GM23338 (cell line): ENCODE results near the gene VWA7. TPM values are rescaled to one million over a fixed set of nuclear protein-coding genes. Genes with fewer than 3 reads are reported as not detected.

ENCODE experiments used
- ATAC-seq: fragments of 200-7000 bp; cut with Tn5 transposase; 3 replicates; pipeline ENCODE4 v1.9.1; 2020
- DNase-seq: peaks from one replicate; pipeline ENCODE4 v3.0.0-alpha.2; 2015; ENCODE audit warnings: low spot score
- H2AFZ ChIP-seq: fragments of 200-600 bp; sonication (generic); 2 replicates; pipeline ENCODE4 v1.8.0; 2016; ENCODE audit warnings: antibody characterized with exemption, mild to moderate bottlenecking, moderate library complexity
- H3F3A ChIP-seq: fragments of 200-600 bp; sonication (generic); replicated peaks from 2 replicates; pipeline ENCODE4 v1.8.0; 2017; ENCODE audit warnings: antibody characterized with exemption, mixed run types, low read depth
- H3K27ac ChIP-seq: fragments of 200-600 bp; sonication (generic); 2 replicates; pipeline ENCODE4 v1.6.1; 2016; ENCODE audit warnings: low read depth
- H3K27me3 ChIP-seq: fragments of 200-600 bp; sonication (generic); 2 replicates; pipeline ENCODE4 v1.8.0; 2016; ENCODE audit warnings: mild to moderate bottlenecking, mixed run types, moderate library complexity; ENCODE audit not compliant: insufficient read depth
- H3K36me3 ChIP-seq: fragments of 200-600 bp; sonication (generic); 2 replicates; pipeline ENCODE4 v1.8.0; 2016; ENCODE audit warnings: mild to moderate bottlenecking; ENCODE audit not compliant: insufficient read depth
- H3K4me1 ChIP-seq: fragments of 200-600 bp; sonication (generic); 2 replicates; pipeline ENCODE4 v1.8.0; 2016; ENCODE audit warnings: mild to moderate bottlenecking, moderate library complexity; ENCODE audit not compliant: insufficient read depth
- H3K4me2 ChIP-seq: fragments of 200-600 bp; sonication (generic); 2 replicates; pipeline ENCODE4 v1.7.1; 2017; ENCODE audit warnings: mixed run types
- H3K4me3 ChIP-seq: fragments of 200-600 bp; sonication (generic); 2 replicates; pipeline ENCODE4 v1.6.1; 2016; ENCODE audit warnings: mixed run types
- H3K79me2 ChIP-seq: fragments of 200-600 bp; sonication (generic); replicated peaks from 2 replicates; pipeline ENCODE4 v1.8.0; 2017; ENCODE audit warnings: mild to moderate bottlenecking; ENCODE audit not compliant: insufficient read depth
- H3K9me2 ChIP-seq: fragments of 200-600 bp; sonication (generic); 2 replicates; pipeline ENCODE4 v1.8.0; 2017; ENCODE audit not compliant: insufficient read depth
- H4K20me1 ChIP-seq: fragments of 200-600 bp; sonication (generic); replicated peaks from 2 replicates; pipeline ENCODE4 v1.8.0; 2017; ENCODE audit warnings: mild to moderate bottlenecking; ENCODE audit not compliant: insufficient read depth
- H3K27ac Mint-ChIP-seq: 2 replicates; pipeline ENCODE4 v1.8.0; 2020; ENCODE audit warnings: inconsistent platforms, mild to moderate bottlenecking, moderate library complexity, mixed read lengths
- H3K27me3 Mint-ChIP-seq: 3 replicates; pipeline ENCODE4 v1.8.0; 2022; ENCODE audit warnings: low read depth, mild to moderate bottlenecking, moderate library complexity, mixed read lengths, inconsistent platforms; ENCODE audit not compliant: insufficient read depth, poor library complexity
- H3K36me3 Mint-ChIP-seq: 3 replicates; pipeline ENCODE4 v1.8.0; 2021; ENCODE audit warnings: low read depth, mild to moderate bottlenecking, inconsistent platforms, moderate library complexity, mixed read lengths
- H3K4me1 Mint-ChIP-seq: 3 replicates; pipeline ENCODE4 v1.8.0; 2020; ENCODE audit warnings: mild to moderate bottlenecking, inconsistent platforms, mixed read lengths
- H3K4me3 Mint-ChIP-seq: 3 replicates; pipeline ENCODE4 v1.8.0; 2021; ENCODE audit warnings: moderate library complexity, mild to moderate bottlenecking, inconsistent platforms, mixed read lengths
- H3K9me3 Mint-ChIP-seq: 3 replicates; pipeline ENCODE4 v1.8.0; 2020; ENCODE audit warnings: moderate library complexity, mild to moderate bottlenecking, inconsistent platforms, mixed read lengths
- CREB1 ChIP-seq: fragments of 250-450 bp; sonication (Bioruptor Pico); IDR thresholded peaks from 2 replicates; pipeline ENCODE4 v1.5.0; 2020; ENCODE audit warnings: low read depth, mild to moderate bottlenecking, moderate library complexity
- ETS1 ChIP-seq: IDR thresholded peaks from 2 replicates; pipeline ENCODE4 v1.6.1; 2016; ENCODE audit warnings: antibody characterized with exemption
- EZH2 ChIP-seq: fragments of 200-600 bp; sonication (generic); IDR thresholded peaks from one replicate; pipeline ENCODE4 v1.8.0; 2017; ENCODE audit warnings: antibody characterized with exemption, mild to moderate bottlenecking, low read depth; ENCODE audit not compliant: unreplicated experiment
- EZH2phosphoT487 ChIP-seq: fragments of 200-600 bp; sonication (generic); IDR thresholded peaks from one replicate; pipeline ENCODE4 v1.8.1; 2018; ENCODE audit warnings: antibody characterized with exemption; ENCODE audit not compliant: unreplicated experiment
- JUNB ChIP-seq: IDR thresholded peaks from one replicate; pipeline ENCODE4 v1.6.1; 2016; ENCODE audit warnings: antibody characterized with exemption; ENCODE audit not compliant: unreplicated experiment
- NANOG ChIP-seq: IDR thresholded peaks from 2 replicates; pipeline ENCODE4 v1.6.1; 2016; ENCODE audit warnings: antibody characterized with exemption, borderline replicate concordance
- POLR2AphosphoS5 ChIP-seq: IDR thresholded peaks from 2 replicates; pipeline ENCODE4 v1.6.1; 2016; ENCODE audit warnings: antibody characterized with exemption, low read depth
- REST ChIP-seq: IDR thresholded peaks from one replicate; pipeline ENCODE4 v1.6.1; 2018; ENCODE audit warnings: antibody characterized with exemption; ENCODE audit not compliant: unreplicated experiment
- STAT1 ChIP-seq: IDR thresholded peaks from one replicate; pipeline ENCODE4 v1.6.1; 2016; ENCODE audit warnings: antibody characterized with exemption; ENCODE audit not compliant: unreplicated experiment
- ZNF114 ChIP-seq: fragments of 250-450 bp; sonication (Bioruptor Pico); IDR thresholded peaks from 2 replicates; pipeline ENCODE4 v1.5.0; 2020; ENCODE audit warnings: mild to moderate bottlenecking, moderate library complexity
- ZNF331 ChIP-seq: fragments of 250-450 bp; sonication (Bioruptor Pico); IDR thresholded peaks from 2 replicates; pipeline ENCODE4 v1.5.0; 2020; ENCODE audit warnings: low read depth, mild to moderate bottlenecking, moderate library complexity
- polyA plus RNA-seq: library from polyadenylated mRNA; unstranded; fragments of >200 nt; fragmentation: Nextera tagmentation; extraction: Ambion mirVana; gene quantifications from 2 replicates; pipeline ENCODE4 v1.2.1, GENCODE V29; 2016
- total RNA-seq: library from RNA; depleted of rRNA; stranded (reverse); fragments of >200 nt; shearing (Covaris generic); gene quantifications from 2 replicates; pipeline ENCODE4 v1.2.3, GENCODE V29; 2014
- TF ChIP-seq, protein P1 (sequence below): fragments of 250-450 bp; sonication (Bioruptor Pico); IDR thresholded peaks from 2 replicates; pipeline ENCODE4 v1.5.0; 2020; ENCODE audit warnings: mild to moderate bottlenecking, moderate library complexity
- TF ChIP-seq, protein P2 (sequence below), 2 experiments: fragments of 200-600 bp in 1 of 2; sonication (generic) in 1 of 2; conservative IDR thresholded peaks; 2 replicates each; pipeline versions ENCODE4 v1.5.1 to v1.6.1; 2016 to 2017; ENCODE audit warnings: antibody characterized with exemption in 2 of 2, low read depth in 2 of 2, mild to moderate bottlenecking in 2 of 2, moderate library complexity in 1 of 2

Gene VWA7
- total and polyA plus RNA-seq, 2 experiments from 2014 or later = 0.07 to 0.36 TPM

- Mint-ChIP-seq H3K27me3 (peaks cover 15% of the 10 kb centered on the region), H3K36me3 (peaks cover 55% of the 10 kb centered on the region), H3K4me1 (peaks cover 9% of the 10 kb centered on the region), H3K9me3 (no peaks in the 10 kb centered on the region), H3K4me3 (peak overlapping the region; percentile 95), H3K27ac (0 out of 2 replicates have a peak overlapping the region, but pooled peaks have one; percentile 28)
- peak overlapping the region; percentile 91; the same call in 1 of the 2 replicates for H2AFZ ChIP-seq
- DNase-seq (peak; percentile 35), ATAC-seq (peak; percentile 12; the same call in 2 of the 3 replicates)
- H4K20me1 ChIP-seq = 0 out of 2 replicates have a peak, but pooled peaks cover 5% of the 10 kb centered on the region
- H3K4me2 ChIP-seq = peak overlapping the region; percentile 98
- peaks cover 16% of the 10 kb centered on the region for H3K36me3 ChIP-seq
- H3K4me3 ChIP-seq = peak overlapping the region; percentile 99
- no peak overlapping the region for H3K27ac ChIP-seq
- no peak for TF ChIP-seq ZNF331 (CRISPR knock-in tag)
- no peak for TF ChIP-seq EZH2
- no peak for TF ChIP-seq ZNF114 (CRISPR knock-in tag)
- TF ChIP-seq NANOG = no peak
- no peak for TF ChIP-seq CREB1 (CRISPR knock-in tag)
- TF ChIP-seq EZH2phosphoT487 = no peak
- no peak for TF ChIP-seq JUNB
- TF ChIP-seq, protein P1, sequence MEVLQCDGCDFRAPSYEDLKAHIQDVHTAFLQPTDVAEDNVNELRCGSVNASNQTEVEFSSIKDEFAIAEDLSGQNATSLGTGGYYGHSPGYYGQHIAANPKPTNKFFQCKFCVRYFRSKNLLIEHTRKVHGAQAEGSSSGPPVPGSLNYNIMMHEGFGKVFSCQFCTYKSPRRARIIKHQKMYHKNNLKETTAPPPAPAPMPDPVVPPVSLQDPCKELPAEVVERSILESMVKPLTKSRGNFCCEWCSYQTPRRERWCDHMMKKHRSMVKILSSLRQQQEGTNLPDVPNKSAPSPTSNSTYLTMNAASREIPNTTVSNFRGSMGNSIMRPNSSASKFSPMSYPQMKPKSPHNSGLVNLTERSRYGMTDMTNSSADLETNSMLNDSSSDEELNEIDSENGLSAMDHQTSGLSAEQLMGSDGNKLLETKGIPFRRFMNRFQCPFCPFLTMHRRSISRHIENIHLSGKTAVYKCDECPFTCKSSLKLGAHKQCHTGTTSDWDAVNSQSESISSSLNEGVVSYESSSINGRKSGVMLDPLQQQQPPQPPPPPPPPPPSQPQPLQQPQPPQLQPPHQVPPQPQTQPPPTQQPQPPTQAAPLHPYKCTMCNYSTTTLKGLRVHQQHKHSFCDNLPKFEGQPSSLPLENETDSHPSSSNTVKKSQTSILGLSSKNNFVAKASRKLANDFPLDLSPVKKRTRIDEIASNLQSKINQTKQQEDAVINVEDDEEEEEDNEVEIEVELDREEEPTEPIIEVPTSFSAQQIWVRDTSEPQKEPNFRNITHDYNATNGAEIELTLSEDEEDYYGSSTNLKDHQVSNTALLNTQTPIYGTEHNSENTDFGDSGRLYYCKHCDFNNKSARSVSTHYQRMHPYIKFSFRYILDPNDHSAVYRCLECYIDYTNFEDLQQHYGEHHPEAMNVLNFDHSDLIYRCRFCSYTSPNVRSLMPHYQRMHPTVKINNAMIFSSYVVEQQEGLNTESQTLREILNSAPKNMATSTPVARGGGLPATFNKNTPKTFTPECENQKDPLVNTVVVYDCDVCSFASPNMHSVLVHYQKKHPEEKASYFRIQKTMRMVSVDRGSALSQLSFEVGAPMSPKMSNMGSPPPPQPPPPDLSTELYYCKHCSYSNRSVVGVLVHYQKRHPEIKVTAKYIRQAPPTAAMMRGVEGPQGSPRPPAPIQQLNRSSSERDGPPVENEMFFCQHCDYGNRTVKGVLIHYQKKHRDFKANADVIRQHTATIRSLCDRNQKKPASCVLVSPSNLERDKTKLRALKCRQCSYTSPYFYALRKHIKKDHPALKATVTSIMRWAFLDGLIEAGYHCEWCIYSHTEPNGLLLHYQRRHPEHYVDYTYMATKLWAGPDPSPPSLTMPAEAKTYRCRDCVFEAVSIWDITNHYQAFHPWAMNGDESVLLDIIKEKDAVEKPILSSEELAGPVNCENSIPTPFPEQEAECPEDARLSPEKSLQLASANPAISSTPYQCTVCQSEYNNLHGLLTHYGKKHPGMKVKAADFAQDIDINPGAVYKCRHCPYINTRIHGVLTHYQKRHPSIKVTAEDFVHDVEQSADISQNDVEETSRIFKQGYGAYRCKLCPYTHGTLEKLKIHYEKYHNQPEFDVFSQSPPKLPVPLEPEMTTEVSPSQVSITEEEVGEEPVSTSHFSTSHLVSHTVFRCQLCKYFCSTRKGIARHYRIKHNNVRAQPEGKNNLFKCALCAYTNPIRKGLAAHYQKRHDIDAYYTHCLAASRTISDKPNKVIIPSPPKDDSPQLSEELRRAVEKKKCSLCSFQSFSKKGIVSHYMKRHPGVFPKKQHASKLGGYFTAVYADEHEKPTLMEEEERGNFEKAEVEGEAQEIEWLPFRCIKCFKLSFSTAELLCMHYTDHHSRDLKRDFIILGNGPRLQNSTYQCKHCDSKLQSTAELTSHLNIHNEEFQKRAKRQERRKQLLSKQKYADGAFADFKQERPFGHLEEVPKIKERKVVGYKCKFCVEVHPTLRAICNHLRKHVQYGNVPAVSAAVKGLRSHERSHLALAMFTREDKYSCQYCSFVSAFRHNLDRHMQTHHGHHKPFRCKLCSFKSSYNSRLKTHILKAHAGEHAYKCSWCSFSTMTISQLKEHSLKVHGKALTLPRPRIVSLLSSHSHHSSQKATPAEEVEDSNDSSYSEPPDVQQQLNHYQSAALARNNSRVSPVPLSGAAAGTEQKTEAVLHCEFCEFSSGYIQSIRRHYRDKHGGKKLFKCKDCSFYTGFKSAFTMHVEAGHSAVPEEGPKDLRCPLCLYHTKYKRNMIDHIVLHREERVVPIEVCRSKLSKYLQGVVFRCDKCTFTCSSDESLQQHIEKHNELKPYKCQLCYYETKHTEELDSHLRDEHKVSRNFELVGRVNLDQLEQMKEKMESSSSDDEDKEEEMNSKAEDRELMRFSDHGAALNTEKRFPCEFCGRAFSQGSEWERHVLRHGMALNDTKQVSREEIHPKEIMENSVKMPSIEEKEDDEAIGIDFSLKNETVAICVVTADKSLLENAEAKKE = no peak
- no peak for TF ChIP-seq REST
- TF ChIP-seq, protein P2, sequence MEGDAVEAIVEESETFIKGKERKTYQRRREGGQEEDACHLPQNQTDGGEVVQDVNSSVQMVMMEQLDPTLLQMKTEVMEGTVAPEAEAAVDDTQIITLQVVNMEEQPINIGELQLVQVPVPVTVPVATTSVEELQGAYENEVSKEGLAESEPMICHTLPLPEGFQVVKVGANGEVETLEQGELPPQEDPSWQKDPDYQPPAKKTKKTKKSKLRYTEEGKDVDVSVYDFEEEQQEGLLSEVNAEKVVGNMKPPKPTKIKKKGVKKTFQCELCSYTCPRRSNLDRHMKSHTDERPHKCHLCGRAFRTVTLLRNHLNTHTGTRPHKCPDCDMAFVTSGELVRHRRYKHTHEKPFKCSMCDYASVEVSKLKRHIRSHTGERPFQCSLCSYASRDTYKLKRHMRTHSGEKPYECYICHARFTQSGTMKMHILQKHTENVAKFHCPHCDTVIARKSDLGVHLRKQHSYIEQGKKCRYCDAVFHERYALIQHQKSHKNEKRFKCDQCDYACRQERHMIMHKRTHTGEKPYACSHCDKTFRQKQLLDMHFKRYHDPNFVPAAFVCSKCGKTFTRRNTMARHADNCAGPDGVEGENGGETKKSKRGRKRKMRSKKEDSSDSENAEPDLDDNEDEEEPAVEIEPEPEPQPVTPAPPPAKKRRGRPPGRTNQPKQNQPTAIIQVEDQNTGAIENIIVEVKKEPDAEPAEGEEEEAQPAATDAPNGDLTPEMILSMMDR (conservative IDR thresholded peaks at IDR 0.05; ENCODE audit: low read depth in 2 of 2) = no peak
- no peak for TF ChIP-seq ETS1
- TF ChIP-seq STAT1 = no peak
- TF ChIP-seq POLR2AphosphoS5 = no peak
- no peaks in the 10 kb centered on the region; the same call in 1 of the 2 replicates for H3K4me1 ChIP-seq
- H3K9me2 ChIP-seq = no peaks in the 10 kb centered on the region
- H3F3A ChIP-seq = peaks cover 35% of the 10 kb centered on the region
- peaks cover 22% of the 10 kb centered on the region for H3K79me2 ChIP-seq
- H3K27me3 ChIP-seq = no peaks in the 10 kb centered on the region
Observed at GRCh38 chr6:31794294-31794865, 17.3 kb upstream of the VWA7 start.
